Body of pancreas (tissue), 4 donors: ENCODE measurements around the gene WNT7B.

Source experiments
- POLR2A ChIP-seq, 3 donors: fragments of 450-650 bp; IDR thresholded peaks; one replicate each; pipeline ENCODE4 v1.6.1; 2016; ENCODE audit warnings: antibody characterized with exemption in 3 of 3, mild to moderate bottlenecking in 2 of 3
- TF ChIP-seq, protein P1 (sequence below), 7 experiments: fragments of 450-650 bp in 4 of 7; fragments of 200-600 bp in 3 of 7; sonication (generic) in 3 of 7; IDR thresholded peaks; one replicate each; pipeline ENCODE4 v1.5.1; 2016 to 2019; ENCODE audit warnings: antibody characterized with exemption in 7 of 7

DNA sequence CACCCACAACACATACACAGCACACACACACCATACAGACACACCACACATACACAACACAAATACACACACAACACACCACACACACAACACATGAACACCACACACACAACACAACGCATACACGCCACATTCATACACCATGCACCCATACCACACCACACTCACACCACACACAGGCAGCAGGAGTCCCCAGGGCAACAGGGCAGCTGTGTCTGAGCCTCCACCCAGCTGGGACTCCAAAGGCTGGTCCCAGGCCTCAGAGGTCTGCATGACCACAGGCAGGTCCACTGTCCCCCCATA, 3.3 kb upstream of the WNT7B start:
- no peak for TF ChIP-seq POLR2A (IDR thresholded peaks at IDR 0.05)
- TF ChIP-seq, protein P1, sequence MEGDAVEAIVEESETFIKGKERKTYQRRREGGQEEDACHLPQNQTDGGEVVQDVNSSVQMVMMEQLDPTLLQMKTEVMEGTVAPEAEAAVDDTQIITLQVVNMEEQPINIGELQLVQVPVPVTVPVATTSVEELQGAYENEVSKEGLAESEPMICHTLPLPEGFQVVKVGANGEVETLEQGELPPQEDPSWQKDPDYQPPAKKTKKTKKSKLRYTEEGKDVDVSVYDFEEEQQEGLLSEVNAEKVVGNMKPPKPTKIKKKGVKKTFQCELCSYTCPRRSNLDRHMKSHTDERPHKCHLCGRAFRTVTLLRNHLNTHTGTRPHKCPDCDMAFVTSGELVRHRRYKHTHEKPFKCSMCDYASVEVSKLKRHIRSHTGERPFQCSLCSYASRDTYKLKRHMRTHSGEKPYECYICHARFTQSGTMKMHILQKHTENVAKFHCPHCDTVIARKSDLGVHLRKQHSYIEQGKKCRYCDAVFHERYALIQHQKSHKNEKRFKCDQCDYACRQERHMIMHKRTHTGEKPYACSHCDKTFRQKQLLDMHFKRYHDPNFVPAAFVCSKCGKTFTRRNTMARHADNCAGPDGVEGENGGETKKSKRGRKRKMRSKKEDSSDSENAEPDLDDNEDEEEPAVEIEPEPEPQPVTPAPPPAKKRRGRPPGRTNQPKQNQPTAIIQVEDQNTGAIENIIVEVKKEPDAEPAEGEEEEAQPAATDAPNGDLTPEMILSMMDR (IDR thresholded peaks at IDR 0.05): no peak
